NCI-H1930 (cell line): ENCODE results near the gene CXCL6.

Source experiments
- DNase-seq, 2 experiments: peaks; one replicate each; lab custom pipeline; 2025; lab: John Stamatoyannopoulos, UW

The CXCL6 gene

GRCh38 chr4:73868206-73869129 lies 32.0 kb downstream of the CXCL6 start:
- DNase-seq = no peak

DNA sequence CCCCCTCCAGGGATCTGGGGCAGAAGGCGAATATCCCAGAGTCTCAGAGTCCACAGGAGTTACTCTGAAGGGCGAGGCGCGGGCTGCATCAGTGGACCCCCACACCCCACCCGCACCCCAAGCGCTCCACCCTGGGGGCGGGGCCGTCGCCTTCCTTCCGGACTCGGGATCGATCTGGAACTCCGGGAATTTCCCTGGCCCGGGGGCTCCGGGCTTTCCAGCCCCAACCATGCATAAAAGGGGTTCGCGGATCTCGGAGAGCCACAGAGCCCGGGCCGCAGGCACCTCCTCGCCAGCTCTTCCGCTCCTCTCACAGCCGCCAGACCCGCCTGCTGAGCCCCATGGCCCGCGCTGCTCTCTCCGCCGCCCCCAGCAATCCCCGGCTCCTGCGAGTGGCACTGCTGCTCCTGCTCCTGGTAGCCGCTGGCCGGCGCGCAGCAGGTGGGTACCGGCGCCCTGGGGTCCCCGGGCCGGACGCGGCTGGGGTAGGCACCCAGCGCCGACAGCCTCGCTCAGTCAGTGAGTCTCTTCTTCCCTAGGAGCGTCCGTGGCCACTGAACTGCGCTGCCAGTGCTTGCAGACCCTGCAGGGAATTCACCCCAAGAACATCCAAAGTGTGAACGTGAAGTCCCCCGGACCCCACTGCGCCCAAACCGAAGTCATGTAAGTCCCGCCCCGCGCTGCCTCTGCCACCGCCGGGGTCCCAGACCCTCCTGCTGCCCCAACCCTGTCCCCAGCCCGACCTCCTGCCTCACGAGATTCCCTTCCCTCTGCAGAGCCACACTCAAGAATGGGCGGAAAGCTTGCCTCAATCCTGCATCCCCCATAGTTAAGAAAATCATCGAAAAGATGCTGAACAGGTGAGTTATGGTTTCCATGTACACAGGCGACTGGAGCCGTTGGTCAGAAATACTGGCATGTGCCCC lies 32.9 kb downstream of the CXCL6 start, which contains the start of gene CXCL1:
Gene CXCL1, plus strand, starts transcription at position 264 of the 926 bp plus-strand sequence. Its CDS starts 78 bp downstream, at position 342.
- DNase-seq = no peak

GRCh38 chr4:73870260-73870659 lies 33.8 kb downstream of the CXCL6 start:
- DNase-seq = no peak

DNA sequence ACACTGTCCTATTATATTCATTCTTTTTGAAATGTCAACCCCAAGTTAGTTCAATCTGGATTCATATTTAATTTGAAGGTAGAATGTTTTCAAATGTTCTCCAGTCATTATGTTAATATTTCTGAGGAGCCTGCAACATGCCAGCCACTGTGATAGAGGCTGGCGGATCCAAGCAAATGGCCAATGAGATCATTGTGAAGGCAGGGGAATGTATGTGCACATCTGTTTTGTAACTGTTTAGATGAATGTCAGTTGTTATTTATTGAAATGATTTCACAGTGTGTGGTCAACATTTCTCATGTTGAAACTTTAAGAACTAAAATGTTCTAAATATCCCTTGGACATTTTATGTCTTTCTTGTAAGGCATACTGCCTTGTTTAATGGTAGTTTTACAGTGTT lies 34.3 kb downstream of the CXCL6 start:
- no peak for DNase-seq

GRCh38 chr4:73871511-73872310 lies 35.2 kb downstream of the CXCL6 start:
- no peak for DNase-seq

DNA sequence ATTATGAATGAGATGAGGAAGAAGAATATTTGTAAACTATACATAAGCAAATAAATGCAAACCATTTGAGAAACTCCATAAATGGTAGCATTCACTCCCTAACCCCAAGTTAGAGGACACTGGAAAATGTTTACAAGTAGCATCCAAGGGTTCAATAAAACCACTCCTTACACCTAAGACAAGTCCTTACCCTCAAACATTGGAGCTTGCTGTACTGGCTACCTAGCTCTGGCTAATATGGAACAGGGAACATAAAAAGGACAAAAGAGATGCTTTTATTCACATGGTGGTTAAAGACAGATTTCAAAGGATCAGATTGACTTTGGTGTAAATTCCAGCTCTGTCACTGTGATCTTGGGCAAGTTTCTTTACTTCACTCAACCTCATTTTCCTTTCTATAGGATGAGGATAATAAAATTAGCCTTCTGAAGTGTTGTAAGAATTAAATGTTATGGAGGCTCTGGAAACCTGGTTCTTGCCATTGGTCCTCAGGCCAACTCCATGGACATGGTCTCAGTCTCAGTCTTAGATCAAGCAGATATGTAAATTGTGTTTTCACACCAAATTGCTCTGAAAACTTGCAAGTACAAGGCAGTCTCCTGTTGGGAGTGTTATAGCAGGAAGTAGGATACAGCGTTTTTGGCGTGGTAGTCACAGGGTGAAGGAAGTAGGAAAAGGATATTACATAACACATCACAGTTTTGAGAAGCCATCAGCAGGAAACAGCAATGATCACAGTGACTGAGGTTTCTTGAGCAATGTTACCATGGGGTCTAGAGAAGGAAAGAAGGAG lies 36.0 kb downstream of the CXCL6 start:
- no peak for DNase-seq

GRCh38 chr4:73874386-73874785 lies 37.9 kb downstream of the CXCL6 start:
- DNase-seq = no peak

DNA sequence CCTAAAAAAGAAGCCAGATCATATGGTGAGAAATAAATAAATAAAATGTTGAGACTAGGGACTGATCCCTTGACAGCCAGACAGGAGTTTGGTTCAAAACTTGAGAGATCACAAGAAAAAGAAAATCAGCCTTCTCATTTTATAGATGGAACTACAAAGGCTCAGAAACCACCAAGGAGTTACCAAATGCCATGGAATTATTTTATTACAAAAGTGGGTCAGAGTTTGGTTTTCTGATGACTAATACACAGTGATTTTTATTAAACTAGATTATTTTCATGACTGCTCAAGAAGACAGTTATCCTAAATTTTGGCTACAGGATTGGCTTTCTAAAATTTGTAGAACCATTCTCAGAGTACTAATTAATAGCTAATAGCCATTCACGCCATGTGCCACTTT lies 38.9 kb downstream of the CXCL6 start:
- DNase-seq = no peak

DNA sequence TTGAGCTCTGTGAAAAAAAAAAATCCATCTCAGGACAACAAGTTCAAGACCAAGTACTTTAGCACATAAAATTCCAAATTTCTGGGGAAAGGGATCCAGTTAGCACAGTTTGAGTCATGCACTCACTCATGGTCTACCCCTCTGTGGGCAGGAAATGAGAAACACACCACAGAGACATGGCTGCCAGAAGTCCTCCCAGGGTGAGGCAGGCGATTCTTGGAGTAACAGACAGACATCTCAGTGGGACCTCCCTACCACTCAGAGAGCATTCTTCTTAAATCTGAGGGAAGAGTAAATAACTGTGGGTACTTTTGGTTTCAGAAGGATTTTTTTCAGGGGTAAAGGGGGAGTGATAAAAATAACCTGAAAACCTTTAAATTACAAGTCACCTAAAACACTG lies 46.8 kb downstream of the CXCL6 start:
- no peak for DNase-seq

DNA sequence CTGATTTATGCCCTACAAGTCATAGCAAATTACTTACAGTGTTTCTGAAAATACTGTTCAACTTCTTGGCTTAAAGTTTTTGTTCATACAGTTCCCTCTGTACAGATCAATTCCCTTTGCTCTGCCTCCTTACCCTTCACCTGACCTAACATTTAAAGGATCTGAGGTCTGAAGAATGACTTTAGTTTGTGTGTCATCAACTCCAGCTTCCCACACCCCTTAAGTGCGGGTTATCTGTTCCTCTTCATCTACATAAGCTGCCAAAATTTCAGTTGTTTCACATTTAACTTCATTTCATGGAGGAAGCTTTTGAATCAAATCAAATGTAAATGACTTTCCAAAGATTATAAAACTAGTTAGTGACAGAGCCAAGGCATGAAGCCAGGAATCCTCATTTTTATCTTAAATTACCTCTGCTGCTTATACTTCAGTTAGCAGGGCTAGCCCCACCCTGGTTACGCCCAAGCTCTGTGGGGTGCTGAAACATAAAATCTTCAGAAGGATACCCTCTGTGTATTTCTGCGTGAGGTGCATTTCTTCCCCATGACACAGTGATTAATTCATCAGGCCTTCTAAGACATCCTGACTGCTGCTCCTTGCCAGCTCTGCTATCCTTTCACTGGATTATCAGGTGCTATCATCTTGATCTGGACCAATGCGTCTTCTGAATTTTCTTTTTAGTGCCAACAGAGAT lies 49.2 kb downstream of the CXCL6 start:
- no peak for DNase-seq
